Activated CD4-positive, CD25-positive, alpha-beta regulatory T cell (primary cell): ENCODE results near the gene CD164L2.

Experiments
- DNase-seq, 4 experiments: peaks; one replicate each; lab custom pipeline; 2025; lab: John Stamatoyannopoulos, UW

Gene CD164L2

DNA sequence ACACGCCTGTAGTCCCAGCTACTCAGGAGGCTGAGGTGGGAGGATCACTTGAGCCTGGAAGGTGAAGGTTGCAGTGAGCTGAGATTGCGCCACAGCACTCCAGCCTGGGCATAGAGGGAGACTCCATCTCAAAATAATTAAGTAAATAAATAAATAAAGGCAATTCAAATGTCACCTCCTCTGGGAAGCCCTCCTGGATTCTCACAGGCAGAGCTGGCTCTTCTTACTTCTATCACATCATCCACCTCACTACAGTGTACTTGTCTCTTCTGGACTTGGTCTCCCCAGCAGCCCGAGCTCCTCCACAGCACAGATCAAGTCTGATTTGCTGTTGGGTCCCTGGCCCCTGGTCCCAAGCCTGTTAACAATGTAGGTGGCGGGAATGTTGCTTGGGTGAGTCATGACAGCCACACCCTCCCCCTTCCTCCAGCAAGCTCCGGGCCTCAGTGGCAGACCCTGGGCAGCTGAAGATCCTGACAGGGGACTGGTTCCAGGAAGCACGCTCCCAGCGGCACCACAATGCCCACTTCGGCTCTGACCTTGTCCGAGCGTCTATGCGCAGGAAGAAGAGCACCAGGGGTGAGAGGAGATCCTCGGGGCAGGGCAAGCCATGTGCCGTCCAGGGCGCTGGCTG is 36.0 kb downstream of the CD164L2 start:
- DNase-seq, result no peak

DNA sequence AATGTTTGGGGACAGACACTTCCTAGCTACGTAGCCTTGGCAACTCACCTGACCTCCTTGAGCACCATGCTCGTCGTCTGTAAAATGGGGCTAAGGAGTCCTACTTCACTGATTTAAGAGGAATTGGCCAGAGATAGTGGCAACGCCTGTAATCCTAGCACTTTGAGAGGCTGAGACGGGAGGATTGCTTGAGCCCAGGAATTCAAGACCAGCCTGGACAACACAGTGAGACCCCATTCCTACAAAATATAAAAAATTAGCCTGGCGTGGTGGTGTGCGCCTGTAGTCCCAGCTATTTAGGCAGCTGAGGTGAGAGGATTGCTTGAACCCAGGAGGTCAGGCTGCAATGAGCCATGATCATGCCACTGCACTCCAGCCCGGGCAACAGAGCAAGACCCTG is 36.8 kb downstream of the CD164L2 start:
- DNase-seq, result no peak

DNA sequence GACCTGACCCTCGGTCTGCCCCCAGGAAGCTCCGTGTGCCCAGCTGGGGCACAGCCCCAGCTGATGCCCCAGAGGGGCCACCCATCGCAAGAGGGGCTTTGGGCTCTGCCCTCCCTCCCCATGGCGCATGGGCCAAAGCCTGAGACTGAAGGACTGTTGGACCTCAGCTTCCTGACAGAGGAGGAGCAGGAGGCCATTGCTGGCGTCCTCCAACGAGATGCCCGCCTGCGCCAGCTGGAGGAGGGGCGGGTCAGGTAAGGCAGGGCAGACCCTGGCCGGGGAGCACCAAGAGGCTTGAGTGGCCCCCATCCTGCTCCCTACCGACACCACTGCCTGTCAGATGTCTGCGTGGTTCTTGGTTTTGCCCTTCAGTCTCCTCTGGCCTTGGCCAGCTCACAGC is 37.9 kb downstream of the CD164L2 start:
- DNase-seq, result no peak

DNA sequence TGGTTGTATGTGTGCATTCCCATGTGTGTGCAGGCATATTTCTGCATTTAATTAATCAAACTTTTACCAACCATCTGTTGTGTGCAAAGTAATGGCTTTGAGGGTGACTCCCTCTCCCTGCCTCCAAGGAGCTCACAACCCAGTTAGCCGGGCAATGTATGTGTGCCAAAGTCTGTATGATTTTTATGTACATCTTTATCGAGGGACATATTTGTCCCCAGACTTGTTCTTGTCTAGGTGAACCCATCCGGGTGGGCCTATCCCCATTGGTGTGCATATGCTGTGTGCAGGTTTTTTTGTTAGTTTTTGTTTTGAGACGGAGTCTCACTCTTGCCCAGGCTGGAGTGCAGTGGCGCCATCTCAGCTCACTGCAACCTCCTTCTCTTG is 39.5 kb downstream of the CD164L2 start:
- no peak for DNase-seq

DNA sequence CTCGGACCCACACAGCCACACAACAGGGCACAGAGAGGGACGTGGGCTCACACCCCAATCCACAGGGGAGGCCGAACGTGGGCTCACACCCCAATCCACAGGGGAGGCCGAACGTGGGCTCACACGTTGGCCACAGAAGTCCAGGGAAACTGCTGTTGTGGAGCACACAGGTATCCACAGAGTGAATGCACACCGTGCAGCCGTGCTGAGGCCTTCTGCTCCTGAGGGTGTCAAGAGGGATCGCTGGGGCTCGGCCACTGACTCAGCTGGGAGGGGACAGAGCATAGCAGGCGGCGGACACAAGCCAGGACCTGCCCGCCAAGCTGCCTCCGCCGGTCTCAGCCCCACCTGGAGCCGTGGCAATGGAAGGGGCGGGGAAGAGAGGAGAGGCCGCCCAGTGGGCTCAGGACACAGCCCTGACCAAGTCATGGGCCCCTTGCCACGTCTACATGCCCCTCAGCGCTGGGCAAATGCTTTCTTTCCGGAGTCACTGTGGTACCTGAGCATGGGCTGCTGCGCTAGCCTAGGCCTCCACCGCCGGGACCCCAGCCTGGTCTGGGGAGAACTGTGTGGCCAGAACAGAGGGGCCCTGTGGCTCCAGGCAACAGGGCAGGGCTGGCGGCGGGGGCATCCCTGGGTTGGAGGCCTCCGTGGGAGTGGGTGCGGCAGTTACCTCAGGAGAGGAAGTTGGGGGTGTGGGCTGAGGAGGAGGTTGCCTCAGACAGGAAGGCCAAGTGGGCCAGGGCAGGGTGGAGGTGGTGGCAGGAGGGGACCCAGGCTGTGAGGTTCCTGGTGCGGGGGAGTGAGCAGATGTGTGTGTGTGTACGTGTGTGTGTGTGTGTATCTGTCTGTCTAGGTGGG is 40.1 kb downstream of the CD164L2 start:
- DNase-seq, result peak; percentile 12 to 62 (median 40)

DNA sequence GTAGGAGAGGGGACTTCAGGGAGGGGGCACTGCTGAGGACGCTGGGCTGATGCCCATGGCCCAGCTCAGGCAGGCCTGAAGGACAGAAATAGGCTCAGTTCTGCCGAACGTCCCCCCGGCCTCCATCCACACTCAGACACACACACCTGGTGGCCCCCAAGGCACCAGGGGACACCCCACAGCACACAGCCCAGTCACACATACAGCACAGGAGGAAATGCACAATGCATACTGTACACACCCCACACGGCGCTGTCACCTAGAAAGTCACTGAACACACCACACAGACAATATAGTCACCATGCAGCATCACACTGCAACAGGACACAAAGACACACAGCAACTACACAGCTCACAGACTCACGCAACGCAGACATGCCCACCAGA is 40.7 kb downstream of the CD164L2 start:
- DNase-seq, result peak in 1 of 4 experiments; percentile 15

DNA sequence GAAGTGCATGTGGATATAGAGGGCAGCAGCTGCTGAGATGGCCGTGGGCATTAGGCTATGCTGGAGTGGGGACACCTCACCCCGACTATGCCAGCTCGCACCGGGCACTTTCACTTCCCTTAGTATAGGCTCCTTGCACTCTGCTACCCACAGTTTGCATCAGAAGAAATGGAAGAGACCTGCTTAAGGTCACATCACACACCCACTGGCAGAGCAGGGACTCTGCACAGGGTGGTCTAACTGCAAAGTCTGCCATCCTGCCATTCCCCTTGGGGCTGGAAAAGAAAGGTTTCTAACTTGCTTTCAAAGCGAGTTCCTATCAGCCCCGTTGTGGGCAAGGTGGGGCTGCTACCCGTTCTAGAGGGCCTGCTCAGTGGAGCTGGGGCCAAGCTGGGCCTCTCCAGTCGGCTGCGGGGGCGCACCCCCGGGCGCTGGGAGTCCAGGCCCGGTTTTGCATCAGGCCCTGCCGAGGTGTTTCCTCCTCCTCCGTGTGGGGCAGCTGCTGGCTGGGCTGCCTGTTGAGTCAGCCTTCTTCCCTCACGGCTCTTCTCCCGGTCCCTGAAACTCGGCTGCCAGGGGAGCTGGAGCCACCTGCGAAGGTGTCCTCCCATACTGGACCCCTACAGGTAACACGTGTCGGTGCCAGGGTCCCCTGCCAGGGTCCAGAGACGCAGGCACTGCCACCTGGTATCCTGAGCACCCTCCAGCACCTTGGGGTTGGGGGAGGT is 41.4 kb downstream of the CD164L2 start, which contains the start of gene SYTL1:
TSS of gene SYTL1 (plus strand) at position 498 of the 728 bp plus-strand sequence. CDS start 3,313 bp downstream, outside the sequence.
- DNase-seq, result peak in 3 of 4 experiments; percentile 11 to 45 (median 40)

DNA sequence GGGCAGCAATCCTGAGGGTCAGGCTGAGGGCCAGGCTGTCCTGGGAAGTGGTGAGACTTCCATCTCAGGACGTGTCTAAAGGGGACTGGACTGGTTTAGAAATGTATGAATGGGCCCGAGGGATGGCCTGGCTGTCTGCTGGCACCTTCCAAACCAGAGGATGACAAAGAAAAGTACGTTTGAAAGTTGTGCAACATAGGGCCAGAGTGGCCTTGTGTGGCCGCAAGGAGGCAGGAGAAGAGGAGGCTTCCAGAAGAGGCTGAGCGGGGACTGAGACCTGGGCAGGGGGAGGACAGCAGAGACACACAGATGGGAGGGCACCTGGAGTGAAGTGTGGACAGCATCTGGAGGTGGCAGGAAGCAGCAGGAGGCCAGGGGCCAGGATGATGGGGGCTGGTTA is 43.9 kb downstream of the CD164L2 start:
- no peak for DNase-seq

DNA sequence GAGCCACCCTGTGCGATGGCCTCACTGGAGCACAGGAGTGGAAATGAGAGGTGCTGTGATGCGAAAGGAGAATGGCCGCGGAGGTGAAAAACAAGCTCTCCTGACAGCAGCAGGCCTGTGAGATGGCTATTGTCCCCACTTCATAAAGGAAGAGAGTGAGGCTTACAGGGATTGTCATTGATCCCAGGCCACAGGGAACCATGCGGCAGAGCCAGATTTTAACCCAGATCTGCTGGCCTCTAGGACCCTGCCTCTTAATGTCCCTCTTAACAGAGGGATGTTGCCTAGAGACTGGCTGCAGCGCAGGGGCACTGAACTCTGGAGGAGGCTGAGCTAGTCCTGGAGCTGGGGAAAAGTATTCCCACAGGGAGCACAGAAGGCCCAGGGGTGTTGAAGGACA is 44.4 kb downstream of the CD164L2 start:
- DNase-seq, result no peak

DNA sequence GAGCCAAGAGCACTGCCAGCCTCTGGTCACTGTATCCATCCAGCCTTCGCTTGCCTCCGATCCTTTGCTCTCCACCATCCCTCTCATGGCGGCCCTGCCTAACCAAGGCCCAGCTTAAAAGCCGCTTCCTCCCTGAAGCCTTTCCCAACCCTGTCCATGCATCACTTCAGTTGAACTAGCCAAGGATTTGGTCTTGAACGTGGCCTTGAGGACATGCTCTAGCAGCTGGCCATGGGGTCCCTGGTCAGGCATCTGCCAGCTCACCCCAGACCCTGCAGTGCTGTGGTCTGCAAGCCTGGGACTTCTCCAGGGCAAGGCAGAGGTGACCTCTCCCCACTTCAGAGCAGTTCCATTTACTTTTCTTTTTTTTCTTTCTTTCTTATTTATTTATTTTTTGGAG is 46.4 kb downstream of the CD164L2 start:
- no peak for DNase-seq

DNA sequence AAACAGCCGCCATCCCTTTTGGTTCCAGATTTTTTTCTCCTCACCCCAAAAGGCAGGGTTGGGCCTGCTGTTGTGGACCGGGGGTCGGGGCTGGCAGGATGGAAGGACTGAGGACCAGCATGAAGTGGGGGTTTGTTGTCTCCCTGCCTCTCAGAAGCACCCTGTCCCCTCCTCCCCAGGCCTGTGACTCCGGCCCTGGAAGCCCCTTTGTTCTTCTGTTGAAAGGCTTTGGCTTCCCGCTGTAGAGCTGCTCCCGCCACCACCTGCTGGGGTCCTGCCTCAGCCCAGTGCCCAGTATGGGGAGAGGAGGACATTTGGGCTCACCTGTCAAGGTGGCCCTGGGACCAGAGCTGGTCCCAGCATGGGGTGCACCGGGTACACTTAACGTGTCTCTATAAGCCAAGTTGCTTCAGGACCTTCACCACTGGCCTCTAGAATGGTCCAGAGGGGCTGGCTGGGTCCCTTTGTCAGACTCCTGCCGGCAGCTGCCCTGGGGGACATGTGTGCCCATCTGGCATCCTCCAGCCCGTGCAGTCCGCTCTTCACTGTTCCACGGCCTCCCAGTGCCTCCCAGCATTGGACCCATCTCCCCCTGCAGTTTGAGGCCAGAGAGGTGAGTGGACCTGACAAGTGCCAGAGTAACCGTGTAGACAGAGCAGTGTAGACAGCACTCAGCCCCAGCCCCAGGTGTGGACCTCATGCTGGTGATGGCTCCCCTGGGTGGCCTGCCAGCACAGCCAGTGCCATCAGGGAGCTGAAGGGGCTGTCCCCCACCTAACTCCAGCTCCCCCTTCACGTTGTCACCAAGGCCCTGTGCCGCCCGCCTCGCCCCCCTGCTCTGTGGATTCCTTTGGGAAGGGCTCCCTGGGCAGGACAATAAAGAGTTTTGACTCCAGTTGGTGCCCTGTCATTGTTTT is 47.4 kb downstream of the CD164L2 start:
- no peak for DNase-seq

DNA sequence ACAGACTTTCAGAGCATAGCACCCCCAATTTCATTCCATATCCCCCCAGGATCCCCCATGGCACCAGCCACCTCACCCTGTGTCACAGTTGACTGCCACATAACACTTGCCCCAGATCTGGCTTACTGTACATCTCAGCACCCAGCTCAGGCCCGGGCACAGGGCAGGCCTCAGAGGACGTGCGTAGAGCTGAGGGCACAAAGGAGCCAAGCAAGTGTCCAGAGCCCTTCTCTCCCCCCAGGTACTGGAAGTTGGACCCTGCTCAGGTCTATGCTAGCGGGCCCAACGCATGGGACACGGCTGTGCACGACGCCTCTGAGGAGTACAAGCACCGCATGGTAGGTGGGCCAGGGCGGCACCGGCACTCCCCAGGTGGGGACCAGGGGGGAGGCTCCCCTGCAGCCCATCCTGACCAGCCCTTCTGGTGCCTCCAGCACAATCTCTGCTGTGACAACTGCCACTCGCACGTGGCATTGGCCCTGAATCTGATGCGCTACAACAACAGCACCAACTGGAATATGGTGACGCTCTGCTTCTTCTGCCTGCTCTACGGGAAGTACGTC is 49.3 kb downstream of the CD164L2 start:
- DNase-seq, result no peak

DNA sequence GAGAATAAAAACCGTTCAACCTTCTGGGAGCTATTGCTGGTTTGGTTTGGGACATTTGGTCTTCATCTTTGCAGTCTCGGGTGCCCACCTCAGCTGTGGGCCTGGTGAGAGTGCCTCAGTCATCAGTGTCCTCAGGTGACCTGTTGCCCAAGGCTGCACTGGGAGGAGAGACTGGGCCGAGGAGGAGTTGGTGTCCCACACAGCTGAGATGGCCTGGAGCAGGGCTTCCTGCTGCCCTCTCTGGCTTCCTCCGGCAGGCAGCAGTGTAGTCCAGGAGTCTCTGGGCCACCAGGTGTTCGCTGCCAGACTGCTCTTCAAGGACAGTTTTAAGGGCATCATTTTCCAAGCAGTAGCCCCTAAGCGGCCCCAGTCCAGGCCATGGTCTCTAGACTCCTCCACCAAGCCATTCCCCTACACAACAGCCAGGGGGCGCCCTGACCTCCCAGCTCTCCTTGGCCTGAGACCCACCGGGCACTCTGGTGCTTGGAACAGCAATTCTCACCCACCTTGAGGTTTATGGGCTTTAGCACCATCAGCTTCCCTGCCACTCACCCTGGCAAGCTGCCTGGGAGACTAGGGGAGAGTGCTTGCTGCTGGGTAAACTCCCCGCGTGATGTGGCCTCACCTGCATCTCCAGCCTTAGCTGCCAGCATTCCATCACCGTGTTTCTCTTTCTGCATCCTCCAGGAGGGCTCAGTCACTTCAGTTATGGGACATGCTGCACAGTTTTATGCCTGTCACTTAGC is 50.4 kb downstream of the CD164L2 start:
- peak in 2 of 4 experiments; percentile 20 to 40 for DNase-seq

DNA sequence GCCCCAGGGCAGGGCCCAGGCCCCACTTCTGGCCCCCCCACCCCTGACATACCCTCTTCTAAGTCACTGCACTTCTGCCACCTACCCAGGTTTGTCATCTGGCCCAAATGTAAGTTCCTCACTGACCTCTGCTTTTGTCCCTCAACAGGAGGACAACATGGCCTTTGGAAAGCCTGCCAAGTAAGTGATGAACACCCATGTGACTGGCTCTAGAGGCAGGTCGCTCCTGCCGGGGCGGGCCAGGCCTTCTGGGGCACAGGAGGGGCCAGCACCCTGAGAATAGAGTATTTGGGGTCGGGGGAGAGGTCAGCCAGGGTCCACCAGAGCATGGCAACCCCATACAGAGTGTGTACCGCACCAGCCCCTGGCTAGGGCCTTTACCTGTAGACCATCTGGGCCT is 51.2 kb downstream of the CD164L2 start:
- DNase-seq, result no peak

DNA sequence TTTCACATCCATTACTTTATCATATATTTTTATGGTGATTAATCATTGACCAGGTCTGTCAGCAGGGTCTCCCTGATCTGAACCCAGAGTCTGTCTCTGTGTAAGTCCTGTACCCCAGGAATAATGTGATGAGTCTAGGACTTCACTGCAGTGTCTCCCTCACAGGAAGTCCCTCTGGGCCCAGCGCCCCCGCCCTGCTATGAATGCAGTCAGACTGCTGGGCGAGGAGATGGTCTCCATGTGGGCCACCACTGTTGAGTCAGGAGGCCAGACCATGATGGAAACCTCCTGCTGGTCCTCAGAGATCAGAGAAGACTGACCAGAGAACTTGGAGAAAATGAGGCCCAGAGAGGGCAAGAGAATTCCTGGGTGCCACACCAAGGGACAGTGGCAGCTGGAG is 51.7 kb downstream of the CD164L2 start:
- DNase-seq, result no peak

DNA sequence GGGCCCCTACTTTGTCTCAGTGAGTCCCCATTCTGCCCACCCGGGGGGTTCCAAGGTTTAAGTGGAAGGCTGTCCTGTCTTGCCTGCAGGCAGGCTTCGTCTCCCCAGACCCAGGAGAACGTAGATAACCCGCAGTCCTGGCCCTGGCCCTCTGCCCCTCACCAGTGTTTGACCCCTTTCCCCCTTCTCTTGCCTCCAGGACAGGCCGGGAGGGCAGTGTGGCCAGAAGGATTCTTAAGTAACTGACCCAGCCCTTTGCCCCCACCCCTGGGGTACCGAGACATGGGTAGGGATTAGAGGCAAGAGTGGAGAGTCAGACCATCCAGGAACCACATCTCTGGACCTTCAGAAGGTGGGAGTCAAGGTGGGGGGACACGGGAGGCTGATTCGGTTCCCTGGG is 52.3 kb downstream of the CD164L2 start:
- no peak for DNase-seq
